GM18858 (cell line): ENCODE measurements around the gene PPIL6.

Source experiments
- ATAC-seq: cut with Tn5 transposase; IDR thresholded peaks from one replicate; pipeline ENCODE4 v1.9.1; 2021; ENCODE audit not compliant: unreplicated experiment

PPIL6 gene

DNA sequence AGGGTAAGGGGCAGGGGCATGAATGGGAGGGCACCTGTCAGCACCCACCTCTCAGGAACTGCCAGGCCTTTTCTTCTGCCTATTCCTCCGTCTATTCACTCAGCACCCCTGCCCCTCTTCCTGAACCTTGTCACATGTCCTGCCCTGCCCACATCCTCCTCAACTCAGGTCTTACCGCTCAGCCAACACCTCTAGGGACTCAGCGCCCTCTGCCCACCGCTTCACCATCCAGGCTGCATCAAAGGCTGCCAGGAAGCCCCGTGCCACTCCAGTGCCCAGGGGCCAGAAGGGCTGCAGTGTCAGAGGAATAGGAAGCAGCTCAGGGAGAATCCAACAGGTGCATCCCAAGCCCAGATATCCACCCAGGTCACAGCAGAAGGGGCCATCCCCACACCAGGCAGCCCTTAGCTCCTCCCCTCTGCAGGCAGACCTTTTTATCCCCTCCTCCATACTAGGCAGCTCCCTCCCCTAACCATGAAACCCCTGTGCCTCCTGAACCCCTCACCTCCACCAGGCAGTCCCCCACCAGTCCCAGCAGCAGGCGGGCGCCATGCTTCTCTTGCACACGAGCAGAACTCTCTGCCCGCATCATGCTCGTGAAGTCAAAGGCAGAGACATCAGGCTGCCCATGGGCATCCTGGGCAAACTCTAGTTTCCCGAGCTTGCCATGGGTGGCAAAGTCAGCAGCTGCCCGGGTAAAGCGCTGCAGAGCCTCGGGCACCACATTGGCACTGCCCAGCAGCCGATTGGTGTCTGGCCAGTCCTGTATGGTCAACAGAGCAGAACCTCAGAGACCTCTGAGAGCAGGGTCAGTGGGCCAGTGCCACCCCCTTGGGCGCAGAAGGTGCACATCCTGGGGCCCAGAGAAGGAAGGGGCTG lies 9.6 kb upstream of the PPIL6 start:
- ATAC-seq = no peak

DNA sequence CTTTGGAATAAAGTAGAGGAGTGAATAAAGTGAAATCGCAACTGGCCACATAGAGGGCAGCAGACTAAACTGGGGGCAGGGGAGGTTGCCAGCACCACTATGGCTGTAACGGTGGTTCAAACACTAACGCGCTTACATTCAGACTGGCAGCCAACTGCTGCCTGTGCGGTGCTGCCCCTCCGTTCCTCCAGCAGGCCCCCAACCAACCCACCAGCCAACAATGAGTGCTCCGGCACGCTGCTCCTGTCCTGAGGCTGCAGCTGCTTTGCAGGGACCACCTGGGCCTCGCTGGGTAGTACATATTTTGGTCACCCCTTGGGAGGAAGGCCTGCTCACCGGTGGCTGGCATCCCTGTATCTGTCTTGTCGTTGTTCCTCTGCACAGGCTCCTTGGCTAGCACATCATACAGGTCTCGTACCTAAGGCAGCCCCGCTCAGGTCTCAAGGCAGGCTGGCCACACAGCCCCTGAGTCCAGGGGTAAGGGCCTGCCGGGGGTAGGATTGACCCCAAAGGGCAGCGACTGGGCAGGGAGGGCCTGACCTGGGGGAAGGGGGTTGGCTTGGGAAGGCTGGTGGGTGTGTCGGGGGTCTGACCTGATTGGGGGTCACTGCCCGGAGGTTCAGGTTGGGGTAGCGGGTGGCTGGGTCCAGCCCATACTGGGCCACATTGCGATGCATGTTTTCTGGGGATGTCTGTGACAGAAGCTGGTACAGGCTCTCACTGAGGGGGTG lies 8.8 kb upstream of the PPIL6 start:
- ATAC-seq = no peak

DNA sequence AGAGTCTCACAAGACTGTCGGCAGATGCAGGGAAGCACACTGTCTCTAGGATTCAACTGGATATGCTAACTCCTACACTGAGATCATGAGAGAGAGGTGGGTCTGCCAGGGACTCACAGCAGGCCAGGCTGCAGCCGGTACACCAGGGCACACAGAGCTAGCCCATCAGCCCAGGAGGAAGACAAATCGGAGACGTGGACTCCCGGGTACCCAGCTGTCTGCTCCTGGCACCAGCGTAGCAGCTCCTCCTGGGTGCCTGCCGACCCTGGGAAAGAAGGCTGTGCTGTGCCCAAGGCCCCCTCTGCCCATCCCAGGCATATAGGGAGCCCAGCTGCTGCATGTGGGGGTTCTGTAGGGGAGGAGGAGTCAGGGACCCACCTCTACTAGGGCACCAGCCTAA lies 8.2 kb upstream of the PPIL6 start:
- ATAC-seq = no peak

DNA sequence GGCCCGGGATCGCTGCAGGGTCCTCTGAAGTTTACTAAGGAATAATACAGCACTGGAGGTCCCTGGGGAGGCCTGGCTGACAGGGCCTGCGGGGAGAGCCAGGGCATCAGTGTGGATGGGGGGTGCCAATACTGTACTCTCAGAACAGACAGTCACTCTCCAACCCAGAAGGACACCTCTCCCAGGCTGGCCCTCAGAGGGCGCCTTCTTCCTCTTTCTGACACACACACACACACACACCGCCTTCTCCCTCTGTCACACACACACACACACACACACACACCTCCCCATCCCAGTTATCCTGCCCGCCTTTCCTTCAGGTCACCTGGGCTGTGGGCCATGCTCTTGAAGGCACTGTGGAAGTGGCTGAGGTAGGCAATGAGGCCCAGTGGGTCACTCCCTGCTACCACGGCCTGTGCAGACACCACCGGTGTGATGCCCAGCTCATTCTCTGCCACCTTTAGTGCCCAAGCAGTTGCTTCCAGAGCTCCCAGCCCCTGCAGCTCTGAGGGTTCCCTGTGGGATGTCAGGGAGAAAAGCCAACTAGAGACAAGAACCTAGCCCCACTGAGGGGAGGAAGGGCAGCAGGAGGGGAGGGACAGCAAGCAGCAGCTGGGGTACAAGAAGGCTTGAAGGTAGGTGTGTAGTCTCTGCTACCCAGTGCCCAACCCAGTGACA lies 7.6 kb upstream of the PPIL6 start:
- no peak for ATAC-seq

DNA sequence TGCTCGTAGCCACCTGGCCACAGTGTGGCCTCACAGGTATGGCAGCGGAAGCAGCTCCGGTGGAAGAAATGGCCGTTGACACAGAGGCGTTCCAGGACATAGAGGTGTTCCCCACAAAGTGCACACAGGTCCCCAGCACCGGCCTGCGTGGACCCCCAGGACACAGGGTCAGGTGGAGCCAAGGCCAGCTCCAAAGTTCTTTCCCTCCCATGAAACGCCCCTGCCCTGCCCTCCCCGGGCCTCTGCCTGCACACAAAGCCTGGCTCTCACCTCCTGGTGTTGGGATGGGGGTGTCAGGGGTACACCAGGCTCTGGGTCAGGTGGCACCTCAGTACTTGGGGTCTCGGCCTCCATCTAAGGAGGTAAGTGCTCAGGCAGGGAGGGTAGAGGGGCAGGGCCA lies 6.7 kb upstream of the PPIL6 start:
- ATAC-seq = no peak

DNA sequence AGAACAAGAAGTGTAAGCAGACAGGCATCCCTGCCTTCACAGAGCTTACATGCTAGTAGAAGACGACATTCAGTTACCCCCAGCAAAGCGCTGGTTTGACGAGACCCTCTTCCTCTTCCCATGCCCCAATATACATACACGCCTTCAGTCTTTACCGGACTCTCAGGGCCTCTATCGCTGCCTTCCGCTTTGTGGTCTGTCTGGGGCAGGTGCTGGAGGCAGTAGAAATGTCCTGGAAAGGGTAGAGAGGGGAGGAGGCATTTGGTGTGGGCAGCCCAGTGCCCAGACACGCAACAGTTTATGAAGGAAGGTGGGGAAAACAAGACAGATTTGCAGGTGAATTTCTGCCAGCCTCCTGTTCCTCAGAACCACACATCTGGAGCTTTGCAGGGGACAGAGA lies 6.1 kb upstream of the PPIL6 start:
- ATAC-seq = no peak

DNA sequence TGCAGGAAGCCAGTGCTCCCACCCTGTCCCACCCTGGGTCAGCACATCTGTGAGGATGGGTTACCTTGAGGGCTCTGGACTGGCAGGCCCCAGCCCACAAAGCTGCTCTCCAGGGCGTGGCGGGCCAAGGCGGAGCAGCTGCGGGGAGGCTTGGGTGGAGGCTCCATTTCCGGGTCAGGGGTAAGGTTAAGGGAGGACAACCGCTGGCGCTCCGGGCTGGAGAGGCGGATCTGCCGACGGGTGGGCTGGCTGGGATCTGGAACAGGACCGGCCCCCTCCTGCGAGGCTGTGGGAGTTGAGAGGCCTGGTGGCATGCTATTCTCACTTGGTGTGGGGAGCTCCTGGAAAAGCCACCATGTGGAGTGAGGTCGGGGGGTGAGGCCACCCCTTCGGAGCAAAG lies 5.6 kb upstream of the PPIL6 start:
- ATAC-seq = no peak

DNA sequence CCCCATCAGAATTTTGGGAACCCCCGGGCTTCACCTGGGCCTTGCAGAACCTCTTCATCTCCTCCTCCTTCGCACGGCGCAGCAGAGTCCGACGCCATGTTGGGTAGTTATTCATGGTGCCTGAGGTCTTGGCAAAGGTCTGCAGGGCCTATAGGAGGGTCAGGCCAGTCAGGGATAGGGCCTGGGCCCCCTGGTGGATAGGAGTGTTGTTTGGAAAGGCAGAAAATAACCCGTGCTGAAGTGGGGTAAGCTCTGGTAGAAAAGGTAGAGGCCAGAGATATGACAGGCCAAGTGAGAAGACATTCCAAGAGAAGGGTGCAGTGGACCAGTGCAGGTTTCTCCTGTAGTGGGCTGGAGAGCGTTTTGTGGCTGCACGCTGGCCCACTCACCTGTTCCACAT lies 5.0 kb upstream of the PPIL6 start:
- ATAC-seq = no peak

DNA sequence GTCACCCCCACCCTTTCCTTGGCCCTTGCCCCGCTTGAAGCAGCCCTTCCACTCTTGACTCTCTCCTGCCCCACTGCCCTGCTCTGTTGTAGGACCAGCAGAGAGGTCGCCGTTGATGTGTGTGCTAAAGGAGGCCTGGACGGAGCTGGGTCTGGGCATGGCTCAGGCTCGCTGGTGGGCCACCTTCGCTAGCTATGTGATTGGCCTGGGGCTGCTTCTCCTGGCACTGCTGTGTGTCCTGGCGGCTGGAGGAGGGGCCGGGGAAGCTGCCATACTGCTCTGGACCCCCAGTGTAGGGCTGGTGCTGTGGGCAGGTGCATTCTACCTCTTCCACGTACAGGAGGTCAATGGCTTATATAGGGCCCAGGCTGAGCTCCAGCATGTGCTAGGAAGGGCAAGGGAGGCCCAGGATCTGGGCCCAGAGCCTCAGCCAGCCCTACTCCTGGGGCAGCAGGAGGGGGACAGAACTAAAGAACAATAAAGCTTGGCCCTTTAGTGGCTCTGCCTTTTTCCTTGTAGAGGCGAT lies 3.1 kb upstream of the PPIL6 start:
- ATAC-seq = no peak

DNA sequence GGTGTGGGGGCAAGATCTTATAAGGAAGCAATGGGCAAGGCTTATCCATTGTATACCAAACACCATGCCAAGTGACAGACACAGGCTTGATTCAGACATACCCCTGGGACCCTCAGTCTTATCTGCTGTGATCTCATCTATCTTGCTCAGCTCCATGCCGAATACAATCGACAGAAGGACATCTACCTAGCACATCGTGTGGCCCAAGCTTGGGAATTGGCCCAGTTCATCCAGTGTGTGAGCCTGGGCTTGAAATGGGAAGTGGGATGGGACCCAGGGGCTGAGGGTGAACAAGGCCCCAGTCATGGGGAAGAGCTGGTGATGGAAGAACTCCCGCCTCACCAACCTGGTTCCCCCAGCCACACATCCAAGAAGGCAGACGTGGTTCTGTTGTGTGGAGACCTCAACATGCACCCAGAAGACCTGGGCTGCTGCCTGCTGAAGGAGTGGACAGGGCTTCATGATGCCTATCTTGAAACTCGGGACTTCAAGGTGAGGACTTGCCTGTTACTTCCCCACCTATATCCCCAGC lies 2.0 kb upstream of the PPIL6 start:
- no peak for ATAC-seq

DNA sequence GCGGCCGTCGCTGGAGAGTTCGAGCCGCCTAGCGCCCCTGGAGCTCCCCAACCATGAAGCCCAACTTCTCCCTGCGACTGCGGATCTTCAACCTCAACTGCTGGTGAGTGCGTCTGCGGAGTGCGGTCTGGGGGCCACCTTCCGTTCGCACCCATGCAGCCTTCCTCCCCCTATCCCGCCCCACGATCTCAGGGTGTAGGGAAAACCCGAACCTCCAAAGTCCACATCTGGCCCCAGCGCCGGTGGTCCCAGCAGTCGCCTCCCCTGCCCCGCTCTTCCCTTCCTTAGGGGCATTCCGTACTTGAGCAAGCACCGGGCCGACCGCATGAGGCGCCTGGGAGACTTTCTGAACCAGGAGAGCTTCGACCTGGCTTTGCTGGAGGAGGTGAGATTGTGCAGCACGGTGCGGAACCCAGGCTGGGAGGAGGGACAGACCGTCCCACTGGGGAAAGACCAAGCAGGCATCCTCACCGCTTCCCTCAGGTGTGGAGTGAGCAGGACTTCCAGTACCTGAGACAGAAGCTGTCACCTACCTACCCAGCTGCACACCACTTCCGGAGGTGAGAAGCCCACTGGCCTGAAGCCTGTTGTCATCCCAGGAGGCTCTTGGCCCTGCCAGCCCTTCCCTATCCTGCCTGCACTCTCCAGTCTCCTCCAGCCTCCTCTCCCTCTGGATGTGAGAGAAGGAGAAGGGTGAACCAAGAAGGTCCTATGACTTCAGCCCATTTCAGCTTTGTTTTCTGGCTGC lies 815 bp upstream of the PPIL6 start:
- no peak for ATAC-seq

DNA sequence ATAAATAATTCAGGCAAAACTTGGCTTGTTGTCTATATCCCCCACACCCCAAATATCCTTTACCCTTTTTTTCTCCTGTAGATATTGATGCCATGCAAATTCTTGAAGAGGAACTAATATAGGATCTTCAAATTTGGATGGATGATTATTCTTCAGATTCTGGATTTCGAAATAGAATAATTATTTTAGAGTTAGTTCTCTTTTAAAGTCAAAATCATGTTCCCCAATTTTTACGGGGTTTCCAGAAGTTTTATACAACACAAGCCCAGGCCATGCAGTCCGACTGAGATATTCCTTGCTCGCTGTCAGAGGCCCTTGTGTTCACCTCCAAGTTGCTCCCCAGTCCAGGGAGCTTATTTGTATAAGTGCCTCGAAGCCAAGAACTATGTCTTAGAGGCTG lies 4.4 kb downstream of the PPIL6 start:
- no peak for ATAC-seq

DNA sequence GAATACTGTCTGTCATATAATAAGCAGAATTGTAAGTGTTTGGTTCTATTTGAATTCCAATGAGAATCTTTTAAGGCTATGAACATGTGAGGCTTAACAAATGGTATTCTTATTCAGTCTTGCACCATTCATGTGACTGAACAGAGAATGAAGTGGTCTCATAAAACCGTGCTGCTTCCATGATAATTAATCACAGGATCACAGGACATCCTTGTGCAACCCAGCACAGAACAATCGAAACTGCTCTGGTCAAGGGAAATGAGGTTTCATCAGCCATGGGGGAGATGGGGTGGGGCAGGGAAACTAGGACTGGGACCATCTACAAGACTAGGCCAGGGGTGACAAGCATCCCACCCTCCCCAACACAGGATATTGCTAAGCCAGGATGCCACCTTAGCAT lies 6.0 kb downstream of the PPIL6 start:
- no peak for ATAC-seq

DNA sequence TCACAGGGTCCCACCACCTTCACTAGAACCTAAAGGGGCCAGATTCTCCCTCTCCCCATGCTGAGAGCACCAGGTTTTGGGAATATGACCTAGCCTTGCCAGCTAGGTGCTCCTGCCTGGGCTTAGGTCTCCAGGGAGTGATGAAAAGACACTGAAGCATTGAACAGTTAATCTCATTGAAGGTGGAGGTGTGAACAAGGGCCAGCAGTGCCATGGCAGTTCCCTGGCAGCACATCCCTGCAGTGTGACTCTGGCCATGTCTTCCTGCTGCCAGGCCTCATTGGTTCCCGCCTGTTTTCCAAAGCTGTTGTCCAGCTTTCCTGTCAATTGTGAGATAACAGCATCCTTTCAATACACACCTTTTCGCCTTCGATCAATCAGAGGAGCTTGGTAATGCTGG lies 10.9 kb downstream of the PPIL6 start:
- no peak for ATAC-seq

DNA sequence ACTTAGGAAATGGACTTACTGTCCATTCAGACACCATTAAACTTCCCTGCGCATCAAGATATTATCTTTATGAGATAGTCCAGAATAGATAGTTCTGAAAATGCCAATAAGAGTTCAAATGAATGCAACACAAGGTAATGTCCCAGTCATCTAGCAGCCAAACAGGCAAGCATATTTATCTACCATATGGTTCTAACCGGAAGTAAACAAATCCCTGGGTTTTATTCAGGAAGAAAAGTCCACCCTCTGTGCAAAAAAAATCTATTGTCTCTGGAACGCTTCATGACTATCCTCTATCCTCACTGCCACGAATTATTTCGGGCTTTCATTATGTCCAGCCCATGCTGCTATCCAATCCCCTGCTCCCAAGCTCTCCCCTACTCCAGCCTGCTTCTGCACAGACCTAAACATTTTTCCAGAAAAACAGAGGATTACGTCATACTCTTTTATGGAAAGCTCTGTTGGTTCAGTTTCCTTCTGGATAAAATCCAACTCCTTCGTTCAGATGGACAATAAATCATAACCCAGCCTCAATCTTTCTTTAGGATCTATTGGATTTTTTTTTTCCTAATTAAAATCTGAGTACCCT lies 11.4 kb downstream of the PPIL6 start:
- no peak for ATAC-seq

DNA sequence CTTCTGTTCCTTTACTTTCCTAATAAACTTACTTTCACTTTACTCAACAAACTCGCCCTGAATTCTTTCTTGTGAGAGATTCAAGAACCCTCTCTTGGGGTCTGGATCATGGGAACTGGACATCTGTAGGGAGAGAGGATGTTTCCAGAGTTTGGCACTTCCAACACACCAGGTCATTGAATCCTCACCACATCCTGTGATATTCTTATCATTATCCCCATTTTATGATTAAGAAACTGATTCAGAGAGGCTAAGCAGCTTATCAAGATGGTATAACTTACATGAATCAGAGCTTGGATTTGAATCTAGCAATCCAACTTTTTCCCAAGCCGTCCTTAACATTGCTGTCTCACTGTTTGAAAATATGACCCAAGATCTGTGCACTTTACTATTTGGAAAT lies 15.5 kb downstream of the PPIL6 start:
- no peak for ATAC-seq

DNA sequence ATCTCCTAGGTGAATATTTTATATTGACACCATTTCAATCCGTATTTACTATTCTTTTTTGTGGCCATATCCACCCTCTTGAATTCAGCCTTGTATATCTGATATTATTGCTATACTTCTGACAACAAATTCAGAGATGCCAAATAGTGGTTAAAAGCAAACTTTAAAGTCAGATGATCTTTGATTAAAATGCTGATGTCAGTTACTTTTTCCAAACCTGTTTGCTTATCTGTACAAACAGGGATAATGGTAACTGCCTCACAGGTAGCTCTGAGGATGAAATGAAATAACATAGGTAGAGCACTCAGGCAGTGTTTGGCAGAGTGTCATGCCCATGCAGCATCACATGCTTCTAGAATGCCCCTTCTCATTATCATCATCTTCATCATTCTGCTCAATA lies 19.2 kb downstream of the PPIL6 start:
- ATAC-seq = no peak

DNA sequence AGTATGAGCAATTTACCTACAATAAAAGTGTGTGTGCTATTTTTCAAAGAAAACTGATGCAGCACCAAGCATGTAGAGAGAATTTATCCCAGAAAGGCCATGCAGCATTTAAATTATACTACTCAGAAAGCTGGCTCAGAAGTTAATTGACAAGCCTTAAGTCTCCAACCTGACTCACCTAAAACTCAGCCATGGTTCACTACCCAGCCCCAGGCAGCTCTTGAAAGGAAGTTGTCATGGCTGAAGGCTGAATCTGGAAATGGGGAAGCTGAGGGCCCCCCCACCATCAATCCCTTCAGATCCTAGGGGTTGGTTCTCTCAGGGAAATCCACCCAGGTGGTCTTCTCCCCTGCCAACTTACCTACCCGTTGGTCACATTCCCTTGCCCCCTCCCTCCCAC lies 19.7 kb downstream of the PPIL6 start:
- no peak for ATAC-seq

DNA sequence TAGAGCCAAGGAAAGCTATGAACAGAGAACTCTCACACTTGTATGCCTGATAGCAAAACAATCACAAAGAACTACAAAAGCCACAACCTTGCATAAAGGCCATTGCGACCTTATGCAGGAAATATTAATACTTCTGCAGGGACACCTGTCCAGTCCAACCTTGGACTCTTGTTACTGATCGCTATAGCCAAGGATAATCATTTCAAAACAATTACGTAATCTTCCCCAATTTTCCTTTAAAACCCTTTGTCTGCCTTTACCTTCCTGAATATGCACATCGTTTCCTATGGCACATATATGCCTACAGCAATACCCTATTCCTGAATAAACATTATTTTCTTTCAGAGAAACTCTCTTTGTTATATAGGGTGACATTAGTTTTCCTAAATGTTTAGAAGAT lies 22.8 kb downstream of the PPIL6 start:
- no peak for ATAC-seq

DNA sequence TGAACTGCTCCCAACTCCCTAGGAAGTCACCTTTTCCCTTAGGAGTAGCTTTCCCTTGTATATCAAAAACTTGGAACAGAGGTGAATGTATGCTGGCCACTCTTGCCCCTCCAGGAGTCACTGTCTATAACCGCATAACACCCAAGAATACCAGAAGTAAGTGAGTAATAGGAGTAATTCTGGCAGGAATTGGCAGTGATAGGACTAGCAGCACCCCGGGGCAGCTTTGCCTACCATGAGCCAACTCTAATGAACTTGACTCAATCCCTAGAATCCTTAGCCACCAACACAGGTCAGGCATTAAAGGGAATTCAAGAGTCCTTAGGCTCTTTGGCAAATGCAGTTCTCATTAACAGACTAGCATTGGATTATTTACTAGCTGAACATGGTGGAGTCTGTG lies 29.4 kb downstream of the PPIL6 start:
- no peak for ATAC-seq
